H9 (cell line): ENCODE data around the gene JMJD8. TPM values are rescaled to one million over a fixed set of nuclear protein-coding genes. Genes with fewer than 3 reads are reported as not detected.
A peak's percentile ranks its signal among the peaks of the same experiment; 100 is the strongest.

Source experiments
- DNase-seq: peaks from one replicate; pipeline ENCODE4 v3.0.0-alpha.2; 2017
- H2AFZ ChIP-seq: one replicate; pipeline ENCODE4 v1.6.1; 2013; ENCODE audit warnings: mild to moderate bottlenecking, low read length, control low read depth, moderate library complexity
- H2AK5ac ChIP-seq: 2 replicates; pipeline ENCODE4 v1.6.1; 2013; ENCODE audit warnings: low read length, control low read depth, mixed read lengths; ENCODE audit not compliant: insufficient read length
- H2BK120ac ChIP-seq: one replicate; pipeline ENCODE4 v1.6.1; 2013; ENCODE audit warnings: low read depth, mild to moderate bottlenecking, low read length, control low read depth, inconsistent platforms; ENCODE audit not compliant: poor library complexity, severe bottlenecking
- H2BK12ac ChIP-seq: 2 replicates; pipeline ENCODE4 v1.6.1; 2013; ENCODE audit warnings: low read length, control low read depth, mixed read lengths, low read depth; ENCODE audit not compliant: insufficient read length
- H2BK15ac ChIP-seq: 2 replicates; pipeline ENCODE4 v1.6.1; 2013; ENCODE audit warnings: low read depth, low read length, control low read depth
- H2BK20ac ChIP-seq: one replicate; pipeline ENCODE4 v1.6.1; 2013; ENCODE audit warnings: low read depth, mild to moderate bottlenecking, low read length, control low read depth, inconsistent platforms; ENCODE audit not compliant: poor library complexity, severe bottlenecking
- H2BK5ac ChIP-seq: 2 replicates; pipeline ENCODE4 v1.6.1; 2013; ENCODE audit warnings: low read length, control low read depth, mixed read lengths; ENCODE audit not compliant: insufficient read length
- H3K14ac ChIP-seq: 2 replicates; pipeline ENCODE4 v1.6.1; 2013; ENCODE audit warnings: low read length, control low read depth; ENCODE audit not compliant: insufficient read depth
- H3K18ac ChIP-seq: 2 replicates; pipeline ENCODE4 v1.6.1; 2013; ENCODE audit warnings: low read depth, mild to moderate bottlenecking, mixed read lengths, low read length, control low read depth; ENCODE audit not compliant: insufficient read length
- H3K23ac ChIP-seq: 2 replicates; pipeline ENCODE4 v1.6.1; 2013; ENCODE audit warnings: low read length, control low read depth, mixed read lengths, low read depth; ENCODE audit not compliant: insufficient read length
- H3K23me2 ChIP-seq: 2 replicates; pipeline ENCODE4 v1.6.1; 2013; ENCODE audit warnings: low read depth, mild to moderate bottlenecking, mixed read lengths, low read length, control low read depth; ENCODE audit not compliant: insufficient read length, poor library complexity, severe bottlenecking
- H3K27ac ChIP-seq: 2 replicates; pipeline ENCODE4 v1.5.1; 2013; ENCODE audit warnings: low read length, control low read depth, mixed read lengths, low read depth; ENCODE audit not compliant: insufficient read length
- H3K27me3 ChIP-seq: 2 replicates; pipeline ENCODE4 v1.6.1; 2013; ENCODE audit warnings: low read length, control low read depth, inconsistent platforms; ENCODE audit not compliant: insufficient read depth
- H3K4ac ChIP-seq: 2 replicates; pipeline ENCODE4 v1.6.1; 2013; ENCODE audit warnings: low read depth, mild to moderate bottlenecking, control low read depth, inconsistent platforms, low read length, moderate library complexity
- H3K4me1 ChIP-seq: 2 replicates; pipeline ENCODE4 v1.6.1; 2013; ENCODE audit warnings: low read length, control low read depth, inconsistent platforms; ENCODE audit not compliant: insufficient read depth
- H3K4me2 ChIP-seq: 2 replicates; pipeline ENCODE4 v1.6.1; 2013; ENCODE audit warnings: low read length, control low read depth, mixed read lengths; ENCODE audit not compliant: insufficient read length, insufficient read depth
- H3K56ac ChIP-seq: 2 replicates; pipeline ENCODE4 v1.6.1; 2013; ENCODE audit warnings: low read depth, mild to moderate bottlenecking, mixed read lengths, low read length, control low read depth; ENCODE audit not compliant: insufficient read length
- H3K79me1 ChIP-seq: 2 replicates; pipeline ENCODE4 v1.6.1; 2013; ENCODE audit warnings: low read depth, mild to moderate bottlenecking, moderate library complexity, low read length, control low read depth, inconsistent platforms; ENCODE audit not compliant: insufficient read depth, poor library complexity, severe bottlenecking
- H3K79me2 ChIP-seq: 2 replicates; pipeline ENCODE4 v1.6.1; 2013; ENCODE audit warnings: low read length, control low read depth, inconsistent platforms; ENCODE audit not compliant: insufficient read depth
- H3K9ac ChIP-seq: 2 replicates; pipeline ENCODE4 v1.6.1; 2013; ENCODE audit warnings: low read length, control low read depth, mixed read lengths; ENCODE audit not compliant: insufficient read length; ENCODE audit errors: extremely low read depth
- H3K9me3 ChIP-seq: one replicate; pipeline ENCODE4 v1.6.1; 2013; ENCODE audit warnings: low read depth, low read length, inconsistent platforms; ENCODE audit not compliant: control insufficient read depth
- H3T11ph ChIP-seq: one replicate; pipeline ENCODE4 v1.6.1; 2013; ENCODE audit warnings: mild to moderate bottlenecking, low read length, control low read depth, inconsistent platforms
- H4K20me1 ChIP-seq: one replicate; pipeline ENCODE4 v1.6.1; 2013; ENCODE audit not compliant: control insufficient read depth, insufficient read length, insufficient read depth
- H4K5ac ChIP-seq: 2 replicates; pipeline ENCODE4 v1.6.1; 2013; ENCODE audit warnings: low read depth, mild to moderate bottlenecking, mixed read lengths, low read length, control low read depth; ENCODE audit not compliant: insufficient read length
- H4K8ac ChIP-seq: replicated peaks from 2 replicates; pipeline ENCODE4 v1.6.1; 2013; ENCODE audit warnings: low read length, control low read depth, mixed read lengths, low read depth; ENCODE audit not compliant: insufficient read length
- H4K91ac ChIP-seq: 2 replicates; pipeline ENCODE4 v1.6.1; 2013; ENCODE audit warnings: low read depth, mild to moderate bottlenecking, moderate library complexity, mixed read lengths, low read length, control low read depth; ENCODE audit not compliant: insufficient read length
- H3K27ac Mint-ChIP-seq, 3 experiments: 2 replicates in 2 of 3; 3 replicates in 1 of 3; pipeline ENCODE4 v1.8.0; 2020 to 2021; ENCODE audit warnings: mixed read lengths in 3 of 3, mild to moderate bottlenecking in 1 of 3, moderate library complexity in 1 of 3
- H3K27me3 Mint-ChIP-seq: 2 replicates; pipeline ENCODE4 v1.8.0; 2021; ENCODE audit warnings: low read depth, mild to moderate bottlenecking, moderate library complexity, mixed read lengths
- H3K36me3 Mint-ChIP-seq, 3 experiments: 2 replicates in 2 of 3; 3 replicates in 1 of 3; pipeline ENCODE4 v1.8.0; 2020 to 2021; ENCODE audit warnings: low read depth in 3 of 3, mixed read lengths in 3 of 3; ENCODE audit not compliant: insufficient read depth in 1 of 3
- H3K4me1 Mint-ChIP-seq, 2 experiments: 2 replicates each; pipeline ENCODE4 v1.8.0; 2020; ENCODE audit warnings: mixed read lengths in 2 of 2
- H3K4me3 Mint-ChIP-seq, 2 experiments: 2 replicates in 1 of 2; 3 replicates in 1 of 2; pipeline ENCODE4 v1.8.0; 2020 to 2021; ENCODE audit warnings: mild to moderate bottlenecking in 2 of 2, mixed read lengths in 2 of 2, moderate library complexity in 1 of 2
- H3K9me3 Mint-ChIP-seq, 2 experiments: 2 replicates in 1 of 2; 3 replicates in 1 of 2; pipeline ENCODE4 v1.8.0; 2020; ENCODE audit warnings: mild to moderate bottlenecking in 2 of 2, mixed read lengths in 2 of 2, moderate library complexity in 1 of 2
- WGBS: extraction: QIAGEN DNeasy Blood & Tissue Kit; methylation state at CpG from one replicate; pipeline ENCODE4 v1.1.7; 2013; ENCODE audit warnings: missing lambda C conversion rate, low lambda C conversion rate, mixed read lengths; ENCODE audit not compliant: insufficient read length; ENCODE audit errors: extremely low coverage; 5-methylcytosine and 5-hydroxymethylcytosine counted together
- total RNA-seq: library from RNA; stranded (reverse); gene quantifications from 2 replicates; pipeline ENCODE4 v1.2.1, GENCODE V29; 2021
- TF ChIP-seq, protein P1 (sequence below): fragments of 200-600 bp; sonication (generic); conservative IDR thresholded peaks from 3 replicates; pipeline ENCODE4 v1.8.0; 2021; ENCODE audit warnings: antibody characterized with exemption, mild to moderate bottlenecking

The JMJD8 gene
- total RNA-seq, 1 experiment from 2014 or later: 52.7 TPM

DNA sequence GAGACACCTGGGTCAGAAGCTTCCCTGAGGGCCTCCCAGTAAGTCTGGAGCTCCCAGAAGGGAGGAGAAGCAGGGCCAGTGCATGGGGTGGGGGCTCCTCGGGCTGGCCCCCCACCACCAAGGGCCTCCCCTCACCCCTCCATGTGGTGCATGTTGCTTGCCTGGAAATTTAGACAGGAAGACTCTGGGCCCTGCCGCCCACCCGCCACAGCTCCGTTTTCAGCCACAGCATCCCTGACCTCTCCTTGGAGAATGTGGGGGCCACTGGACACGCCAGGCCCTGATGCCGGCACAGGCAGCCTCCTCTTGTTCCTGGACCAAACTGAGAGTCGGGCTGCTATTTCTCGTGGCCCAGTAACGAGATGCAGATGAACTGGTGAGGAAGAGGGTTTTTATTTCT, 45.3 kb downstream of the JMJD8 start:
- Histone ChIP-seq H3K23me2 (peaks cover 13% of the 10 kb centered on the region), H3K79me2 (peaks cover 2% of the 10 kb centered on the region; the same call in 1 of the 2 replicates), H3K27ac (no peak overlapping the region), H3K18ac (no peak overlapping the region), H4K8ac (no peak overlapping the region), H3K23ac (no peak overlapping the region), H2AK5ac (no peak overlapping the region), H3T11ph (no peak overlapping the region), H2BK5ac (no peak overlapping the region), H4K91ac (no peak overlapping the region), H2BK120ac (no peak overlapping the region), H3K79me1 (no peaks in the 10 kb centered on the region), H3K56ac (no peak overlapping the region), H3K4ac (no peak overlapping the region), H2BK20ac (no peak overlapping the region), H3K27me3 (no peaks in the 10 kb centered on the region), H4K5ac (no peak overlapping the region), H3K9me3 (no peaks in the 10 kb centered on the region), H3K9ac (no peak overlapping the region), H3K14ac (no peak overlapping the region; the same call in 1 of the 2 replicates), H3K4me1 (no peaks in the 10 kb centered on the region; the same call in 1 of the 2 replicates), H2BK15ac (no peak overlapping the region), H3K4me2 (no peak overlapping the region), H2AFZ (no peak overlapping the region), H4K20me1 (no peaks in the 10 kb centered on the region), H2BK12ac (no peak overlapping the region)
- WGBS: no CpG with 5 or more reads among the region's 9 CpGs
- peaks cover 3% of the 10 kb centered on the region in 2 experiments; a peak in 2 of 5 replicates for H3K9me3 Mint-ChIP-seq
- no peak overlapping the region for H3K27ac Mint-ChIP-seq
- H3K4me3 Mint-ChIP-seq: peak overlapping the region in 1 of 2 experiments; percentile 42; a peak in 1 of 5 replicates
- TF ChIP-seq, protein P1, sequence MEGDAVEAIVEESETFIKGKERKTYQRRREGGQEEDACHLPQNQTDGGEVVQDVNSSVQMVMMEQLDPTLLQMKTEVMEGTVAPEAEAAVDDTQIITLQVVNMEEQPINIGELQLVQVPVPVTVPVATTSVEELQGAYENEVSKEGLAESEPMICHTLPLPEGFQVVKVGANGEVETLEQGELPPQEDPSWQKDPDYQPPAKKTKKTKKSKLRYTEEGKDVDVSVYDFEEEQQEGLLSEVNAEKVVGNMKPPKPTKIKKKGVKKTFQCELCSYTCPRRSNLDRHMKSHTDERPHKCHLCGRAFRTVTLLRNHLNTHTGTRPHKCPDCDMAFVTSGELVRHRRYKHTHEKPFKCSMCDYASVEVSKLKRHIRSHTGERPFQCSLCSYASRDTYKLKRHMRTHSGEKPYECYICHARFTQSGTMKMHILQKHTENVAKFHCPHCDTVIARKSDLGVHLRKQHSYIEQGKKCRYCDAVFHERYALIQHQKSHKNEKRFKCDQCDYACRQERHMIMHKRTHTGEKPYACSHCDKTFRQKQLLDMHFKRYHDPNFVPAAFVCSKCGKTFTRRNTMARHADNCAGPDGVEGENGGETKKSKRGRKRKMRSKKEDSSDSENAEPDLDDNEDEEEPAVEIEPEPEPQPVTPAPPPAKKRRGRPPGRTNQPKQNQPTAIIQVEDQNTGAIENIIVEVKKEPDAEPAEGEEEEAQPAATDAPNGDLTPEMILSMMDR: no peak
- no peak for DNase-seq
- H3K4me1 Mint-ChIP-seq: peaks cover 11 to 25% of the 10 kb centered on the region in 2 experiments
- peaks cover 2% of the 10 kb centered on the region; the same call in 1 of the 2 replicates for H3K27me3 Mint-ChIP-seq
- H3K36me3 Mint-ChIP-seq: peaks cover 0 to 9% (median 1%) of the 10 kb centered on the region in 3 experiments; a peak in 4 of 7 replicates
